ENCODE data around the gene FTH1.

DNA sequence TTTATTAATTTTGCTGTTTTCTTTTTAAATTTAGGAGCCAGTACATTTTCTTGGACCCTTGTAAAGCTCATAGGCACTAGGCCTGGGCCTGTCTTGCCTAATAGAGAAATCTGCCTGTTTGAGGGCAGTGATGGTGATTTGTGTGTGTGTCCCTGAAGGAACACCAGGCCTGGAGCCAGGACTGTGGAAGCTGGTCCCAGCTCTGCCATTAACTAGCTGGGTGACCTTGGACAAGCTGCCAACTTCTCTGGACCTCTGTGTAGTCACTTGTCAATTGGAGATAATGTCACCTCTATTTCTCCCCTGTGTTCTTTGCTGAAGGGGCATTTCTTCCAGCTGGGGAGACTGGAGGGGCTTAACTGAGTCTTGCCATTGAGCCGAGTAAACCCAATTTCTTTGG lies 16.0 kb upstream of the FTH1 start:
- TF ChIP-seq GATA3 (IDR thresholded peaks at IDR 0.05; ENCODE audit: low read depth, low read length) (no peak), GATA2 (IDR thresholded peaks at IDR 0.05; ENCODE audit: low read depth, low read length) (no peak)

Data from SH-SY5Y (cell line).